C4-2B (cell line): Measurements from ENCODE around the gene SORCS2.

Experiments used
- H3K27ac ChIP-seq: fragments of 450-650 bp; 2 replicates; pipeline ENCODE4 v1.5.1; 2017
- ZFX ChIP-seq: fragments of 450-650 bp; IDR thresholded peaks from 2 replicates; pipeline ENCODE4 v1.6.1; 2017
- TF ChIP-seq, protein P1 (sequence below): fragments of 450-650 bp; conservative IDR thresholded peaks from 2 replicates; pipeline ENCODE4 v1.5.1; 2017; ENCODE audit warnings: mild to moderate bottlenecking

Gene SORCS2

DNA sequence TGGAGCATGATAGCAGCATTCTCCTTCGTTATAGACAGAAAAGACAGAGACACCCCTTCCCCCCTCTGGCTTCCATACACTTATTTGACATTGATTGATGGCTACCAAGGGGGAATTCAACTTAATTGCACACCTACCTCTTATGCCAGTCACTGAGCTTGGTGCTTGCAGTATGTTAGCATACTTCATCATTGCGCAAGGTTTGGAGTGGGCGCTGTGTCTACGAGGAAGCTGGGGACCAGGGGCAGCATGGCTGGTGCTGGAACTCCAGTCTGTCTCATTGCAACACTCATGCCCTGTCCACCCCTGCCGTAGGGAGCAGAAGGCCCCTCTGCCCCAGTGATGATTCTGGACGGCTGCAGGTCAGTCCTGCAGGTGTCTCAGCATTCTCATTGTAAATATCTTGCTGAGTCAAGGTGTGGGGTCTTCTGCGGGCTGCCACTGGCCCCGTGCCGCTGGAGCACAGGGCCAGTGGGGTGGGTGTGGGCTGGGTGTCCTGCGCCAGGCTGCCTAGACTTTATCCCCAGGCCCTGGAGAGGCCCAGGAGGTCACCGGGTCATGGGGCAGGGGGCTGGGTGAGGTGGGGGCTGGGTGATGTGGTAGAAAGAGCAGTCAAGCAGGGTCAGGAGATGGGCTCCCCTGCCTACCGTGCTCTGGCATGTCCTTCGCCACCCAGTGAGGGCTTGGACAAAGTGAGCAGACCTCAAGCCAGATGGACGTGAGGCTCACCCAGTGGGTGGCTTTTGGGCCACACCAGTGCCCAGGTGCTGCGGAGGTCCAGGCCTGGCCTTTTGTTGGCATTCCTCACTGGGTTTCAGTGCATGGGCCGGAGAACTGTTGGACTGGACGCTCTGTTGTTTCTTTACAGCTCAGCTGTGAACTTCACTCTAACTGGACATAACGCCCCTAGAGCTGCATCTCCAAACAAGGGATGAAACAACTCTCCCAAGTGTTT lies 156.9 kb downstream of the SORCS2 start:
- TF ChIP-seq ZFX, result no peak
- TF ChIP-seq, protein P1, sequence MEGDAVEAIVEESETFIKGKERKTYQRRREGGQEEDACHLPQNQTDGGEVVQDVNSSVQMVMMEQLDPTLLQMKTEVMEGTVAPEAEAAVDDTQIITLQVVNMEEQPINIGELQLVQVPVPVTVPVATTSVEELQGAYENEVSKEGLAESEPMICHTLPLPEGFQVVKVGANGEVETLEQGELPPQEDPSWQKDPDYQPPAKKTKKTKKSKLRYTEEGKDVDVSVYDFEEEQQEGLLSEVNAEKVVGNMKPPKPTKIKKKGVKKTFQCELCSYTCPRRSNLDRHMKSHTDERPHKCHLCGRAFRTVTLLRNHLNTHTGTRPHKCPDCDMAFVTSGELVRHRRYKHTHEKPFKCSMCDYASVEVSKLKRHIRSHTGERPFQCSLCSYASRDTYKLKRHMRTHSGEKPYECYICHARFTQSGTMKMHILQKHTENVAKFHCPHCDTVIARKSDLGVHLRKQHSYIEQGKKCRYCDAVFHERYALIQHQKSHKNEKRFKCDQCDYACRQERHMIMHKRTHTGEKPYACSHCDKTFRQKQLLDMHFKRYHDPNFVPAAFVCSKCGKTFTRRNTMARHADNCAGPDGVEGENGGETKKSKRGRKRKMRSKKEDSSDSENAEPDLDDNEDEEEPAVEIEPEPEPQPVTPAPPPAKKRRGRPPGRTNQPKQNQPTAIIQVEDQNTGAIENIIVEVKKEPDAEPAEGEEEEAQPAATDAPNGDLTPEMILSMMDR, result no peak
- H3K27ac ChIP-seq, result no peak overlapping the region

DNA sequence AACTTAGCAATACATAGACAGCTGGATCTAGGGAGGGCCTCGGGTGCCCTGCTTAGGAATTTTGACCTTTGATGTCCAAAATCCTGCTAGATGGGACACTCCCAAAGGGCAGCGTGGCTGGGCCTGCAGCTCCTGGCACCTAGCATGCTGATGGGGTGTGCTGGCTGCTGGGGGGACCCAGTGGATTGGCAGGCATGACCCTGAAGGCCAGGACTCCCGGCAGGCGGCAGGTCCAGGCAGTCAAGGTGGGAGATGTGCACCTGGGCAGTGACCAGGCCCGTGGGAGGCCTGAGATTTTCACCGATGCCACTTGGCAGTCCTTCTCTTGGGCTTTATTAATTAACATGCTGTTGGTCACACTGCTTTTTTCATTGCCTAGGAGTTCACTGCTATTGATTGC lies 158.1 kb downstream of the SORCS2 start:
- H3K27ac ChIP-seq, result no peak overlapping the region
- TF ChIP-seq, protein P1, result no peak
- no peak for TF ChIP-seq ZFX

DNA sequence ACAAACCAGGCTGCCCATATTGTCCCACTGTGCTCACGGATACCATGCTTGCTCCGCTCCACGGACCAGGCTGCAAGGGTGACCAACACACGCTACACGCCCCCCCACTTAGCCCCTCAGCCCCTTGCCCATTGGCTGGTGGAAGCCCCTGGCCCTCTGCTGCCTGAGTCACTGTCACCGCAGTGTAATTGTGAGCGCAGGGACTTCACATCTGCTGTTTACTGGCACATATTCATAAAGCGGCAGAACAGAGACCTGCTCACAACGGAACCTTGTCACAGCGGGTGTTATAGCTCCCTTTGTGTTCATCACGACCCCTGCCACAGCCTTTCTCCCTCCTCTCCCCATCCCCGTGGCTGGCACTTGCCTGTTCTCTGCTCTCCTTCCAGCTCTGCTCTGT lies 158.7 kb downstream of the SORCS2 start:
- TF ChIP-seq, protein P1, result no peak
- no peak for TF ChIP-seq ZFX
- no peak overlapping the region for H3K27ac ChIP-seq

DNA sequence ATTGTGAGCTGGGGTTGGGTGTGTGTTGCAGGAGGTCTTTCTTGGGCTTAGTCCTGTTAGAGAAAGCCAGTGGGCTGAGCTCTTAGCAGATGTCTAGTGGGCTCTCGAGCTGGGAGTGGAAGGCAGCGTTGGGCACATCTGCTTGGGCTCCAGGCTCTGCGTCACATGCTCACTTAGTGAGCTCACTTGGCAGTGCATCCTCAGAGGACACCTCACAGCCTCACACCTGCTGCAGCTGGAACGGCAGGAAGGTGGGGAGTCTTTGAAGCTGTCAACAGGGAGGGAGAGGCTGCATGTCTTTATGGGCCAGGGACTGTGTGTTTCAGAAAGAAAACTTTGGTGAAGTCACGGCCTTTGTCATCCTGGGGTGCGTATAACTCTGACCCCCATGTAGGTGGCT lies 160.1 kb downstream of the SORCS2 start:
- no peak overlapping the region for H3K27ac ChIP-seq
- TF ChIP-seq, protein P1, result no peak
- no peak for TF ChIP-seq ZFX

DNA sequence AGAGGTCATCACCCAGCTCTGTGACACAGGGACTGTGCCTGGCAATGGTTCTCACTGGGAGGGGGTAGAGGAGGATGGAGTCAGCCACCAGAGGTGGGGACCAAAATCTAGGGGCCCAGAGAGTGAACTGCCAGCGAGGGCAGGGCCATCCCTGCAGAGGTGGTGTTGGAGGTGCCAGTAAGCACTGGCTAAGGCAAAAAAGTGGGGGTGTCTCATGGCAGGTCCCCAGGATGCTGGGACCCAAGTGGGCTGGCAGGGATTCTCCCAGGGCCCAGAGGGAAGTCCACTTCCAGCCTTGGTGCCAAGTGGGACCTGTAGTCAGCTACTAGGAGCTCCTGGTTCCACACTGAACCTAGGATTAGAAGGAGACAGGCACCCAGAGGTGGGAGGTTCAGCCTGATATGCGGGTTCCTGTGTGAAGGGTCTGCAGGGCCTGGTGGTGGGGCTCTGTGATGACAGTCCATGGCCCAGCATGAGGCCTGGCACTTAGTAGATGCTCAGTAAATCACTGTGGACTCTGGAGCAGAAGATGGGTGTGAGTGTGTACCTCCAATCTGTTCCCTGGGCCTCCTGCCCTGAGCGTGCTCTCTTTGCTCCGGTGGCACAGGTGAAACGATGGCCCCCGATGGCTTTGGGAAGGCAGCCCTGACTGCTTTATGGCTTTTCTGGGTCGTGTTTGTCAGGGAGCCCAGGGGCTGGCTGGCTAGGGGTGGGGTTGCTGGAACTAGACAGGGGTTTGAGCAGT lies 160.9 kb downstream of the SORCS2 start:
- TF ChIP-seq ZFX, result no peak
- TF ChIP-seq, protein P1, result no peak
- H3K27ac ChIP-seq, result no peak overlapping the region

DNA sequence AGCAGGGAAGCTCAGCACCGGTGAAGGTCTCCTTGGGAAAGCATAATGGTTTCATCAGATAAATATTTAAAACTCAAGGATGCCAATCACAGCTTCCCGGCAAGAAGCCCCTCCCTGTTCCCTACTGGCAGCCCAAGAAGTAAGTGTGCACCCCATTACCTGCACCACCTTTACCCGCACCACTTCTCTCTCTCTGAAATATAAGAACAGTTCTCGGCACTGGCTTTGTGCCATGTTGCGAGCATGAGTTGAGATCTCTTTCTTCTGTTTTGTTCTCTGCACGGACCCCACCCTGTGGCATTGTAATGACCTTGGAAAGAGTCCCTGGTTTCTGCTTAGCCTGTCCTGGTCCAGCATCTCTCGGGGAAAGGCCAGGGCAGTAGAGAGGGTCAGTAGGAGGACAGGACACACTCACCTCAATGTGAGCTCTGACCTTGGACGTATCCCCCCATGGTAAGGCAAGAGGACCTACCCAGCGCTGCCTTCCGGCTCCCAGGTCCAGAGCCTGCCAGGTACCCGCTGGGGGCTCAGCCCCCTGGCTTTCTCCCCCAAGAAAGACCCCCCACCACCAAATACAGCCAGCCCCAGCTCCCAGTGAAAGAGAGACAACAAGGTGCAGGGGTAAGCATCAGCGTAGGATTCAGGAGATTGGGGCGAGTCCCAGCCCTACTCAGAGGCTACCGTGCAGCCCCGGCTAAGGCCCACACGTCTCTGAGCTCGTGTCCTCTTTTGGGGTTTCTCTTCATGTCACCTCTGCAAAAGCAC lies 161.7 kb downstream of the SORCS2 start:
- TF ChIP-seq, protein P1, result no peak
- no peak for TF ChIP-seq ZFX
- no peak overlapping the region for H3K27ac ChIP-seq
